Gastrocnemius medialis (tissue), 4 donors: ENCODE data around the gene ZNF75A.

Experiments
- POLR2A ChIP-seq, 2 donors: fragments of 450-650 bp; IDR thresholded peaks; one replicate each; pipeline ENCODE4 v1.6.1; 2017; ENCODE audit warnings: antibody characterized with exemption in 2 of 2, mild to moderate bottlenecking in 2 of 2, moderate library complexity in 2 of 2
- TF ChIP-seq, protein P1 (sequence below), 5 experiments: fragments of 450-650 bp in 3 of 5; fragments of 200-600 bp in 2 of 5; sonication (generic) in 2 of 5; IDR thresholded peaks in 4 of 5; conservative IDR thresholded peaks in 1 of 5; 1 replicate in 4 of 5; 2 replicates in 1 of 5; pipeline ENCODE4 v1.5.1; 2016 to 2019; ENCODE audit warnings: antibody characterized with exemption in 5 of 5, mild to moderate bottlenecking in 3 of 5, moderate library complexity in 3 of 5

DNA sequence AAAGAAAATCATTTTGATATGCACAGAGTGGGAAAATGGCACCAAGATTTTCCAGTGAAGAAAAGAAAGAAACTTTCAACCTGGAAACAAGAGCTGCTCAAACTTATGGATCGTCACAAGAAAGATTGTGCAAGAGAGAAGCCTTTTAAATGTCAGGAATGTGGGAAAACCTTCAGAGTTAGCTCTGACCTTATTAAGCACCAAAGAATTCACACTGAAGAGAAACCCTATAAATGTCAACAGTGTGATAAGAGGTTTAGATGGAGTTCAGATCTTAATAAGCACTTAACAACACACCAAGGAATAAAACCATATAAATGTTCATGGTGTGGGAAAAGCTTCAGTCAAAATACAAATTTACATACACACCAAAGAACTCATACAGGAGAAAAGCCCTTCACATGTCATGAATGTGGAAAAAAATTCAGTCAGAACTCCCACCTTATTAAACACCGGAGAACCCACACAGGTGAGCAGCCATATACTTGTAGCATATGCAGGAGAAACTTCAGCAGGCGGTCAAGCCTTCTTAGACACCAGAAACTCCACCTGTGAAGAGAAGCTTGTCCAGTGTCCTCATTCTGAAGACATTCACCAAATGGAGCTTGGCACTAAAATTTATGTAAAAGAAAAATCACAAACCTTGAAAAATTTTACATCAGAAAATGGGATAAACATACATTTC lies 12.2 kb downstream of the ZNF75A start:
- TF ChIP-seq, protein P1, sequence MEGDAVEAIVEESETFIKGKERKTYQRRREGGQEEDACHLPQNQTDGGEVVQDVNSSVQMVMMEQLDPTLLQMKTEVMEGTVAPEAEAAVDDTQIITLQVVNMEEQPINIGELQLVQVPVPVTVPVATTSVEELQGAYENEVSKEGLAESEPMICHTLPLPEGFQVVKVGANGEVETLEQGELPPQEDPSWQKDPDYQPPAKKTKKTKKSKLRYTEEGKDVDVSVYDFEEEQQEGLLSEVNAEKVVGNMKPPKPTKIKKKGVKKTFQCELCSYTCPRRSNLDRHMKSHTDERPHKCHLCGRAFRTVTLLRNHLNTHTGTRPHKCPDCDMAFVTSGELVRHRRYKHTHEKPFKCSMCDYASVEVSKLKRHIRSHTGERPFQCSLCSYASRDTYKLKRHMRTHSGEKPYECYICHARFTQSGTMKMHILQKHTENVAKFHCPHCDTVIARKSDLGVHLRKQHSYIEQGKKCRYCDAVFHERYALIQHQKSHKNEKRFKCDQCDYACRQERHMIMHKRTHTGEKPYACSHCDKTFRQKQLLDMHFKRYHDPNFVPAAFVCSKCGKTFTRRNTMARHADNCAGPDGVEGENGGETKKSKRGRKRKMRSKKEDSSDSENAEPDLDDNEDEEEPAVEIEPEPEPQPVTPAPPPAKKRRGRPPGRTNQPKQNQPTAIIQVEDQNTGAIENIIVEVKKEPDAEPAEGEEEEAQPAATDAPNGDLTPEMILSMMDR (IDR thresholded peaks at IDR 0.05 in 4 of 5, conservative IDR thresholded peaks at IDR 0.05 in 1 of 5), result no peak
- TF ChIP-seq POLR2A (IDR thresholded peaks at IDR 0.05), result no peak
